ENCODE results near the gene CHST5. TPM values are rescaled to one million over a fixed set of nuclear protein-coding genes. Genes with fewer than 3 reads are reported as not detected.

Gene CHST5
- total and polyA plus RNA-seq, 2 of the 13 experiments (the other 11 are each of a cell fraction or from before 2014, with no cell fraction given), result 0.05 TPM; not detected in 1

- BruUV-seq (replicated peaks), result no TSS peak
- intact Hi-C loops (cut with micrococcal nuclease; ENCODE audit: unreplicated experiment), result no loop called here
- Histone ChIP-seq H3K27me3 (ENCODE audit: control insufficient read depth in 1 of 2, insufficient read depth in 2 of 2, low read length in 2 of 2) (peaks cover 0 to 26% of the 10 kb centered on the region in 2 experiments; a peak in 3 of 5 replicates), H3K4me2 (ENCODE audit: low read depth, low read length) (peak within 1 kb of the TSS; percentile 97), H3K9ac (ENCODE audit: insufficient read depth, low read depth, low read length) (peak within 1 kb of the TSS; percentile 50), H3K4me3 (replicated peaks in 1 of 3; ENCODE audit: insufficient read depth in 1 of 3, low read depth in 2 of 3, low read length in 3 of 3) (peak within 1 kb of the TSS; percentile 47 to 69 (median 50)), H3K4me1 (ENCODE audit: insufficient read depth, low read length) (peaks cover 39% of the 10 kb centered on the region), H3K9me3 (ENCODE audit: low read length) (no peaks in the 10 kb centered on the region), H4K20me1 (ENCODE audit: insufficient read depth, low read length) (no peaks in the 10 kb centered on the region), H3K27ac (ENCODE audit: extremely low read length, insufficient read depth, low read length) (no peak within 1 kb of the TSS), H3K79me2 (ENCODE audit: insufficient read depth, low read length) (no peaks in the 10 kb centered on the region), H3K36me3 (replicated peaks in 1 of 2; ENCODE audit: control insufficient read depth in 1 of 2, insufficient read depth in 2 of 2, low read length in 2 of 2) (no peaks in the 10 kb centered on the region), H2AFZ (ENCODE audit: low read length) (peak within 1 kb of the TSS; percentile 8)
- ATAC-seq (peak; percentile 90), FAIRE-seq (peak; percentile 12), DNase-seq (ENCODE audit: low spot score) (peak; percentile 52)
- in situ Hi-C loops (cut with HindIII; ENCODE audit: extremely low pct_ligation_motif_present, low pct_unique_long_range_greater_than_20kb), result no loop called here
- ChIA-PET CTCF (ENCODE audit: low intra/inter-chr PET ratio, low total read pairs) (no interaction called here), POLR2A (interaction anchor here (0.7 to 1.0 kb wide), 2 partner anchors 10 to 22 kb away, joined by 3 read pairs; no protein-coding TSS in a partner anchor)
- WGBS (ENCODE audit: low lambda C conversion rate), result 3% methylated on average over 22 of the region's 43 CpGs
- TF ChIP-seq SNAPC5 (CRISPR knock-in tag; IDR thresholded peaks at IDR 0.05; ENCODE audit: borderline replicate concordance) (no peak), ZNF788 (CRISPR knock-in tag; IDR thresholded peaks at IDR 0.05; ENCODE audit: borderline replicate concordance) (peak; percentile 38; the same call in 1 of the 2 replicates), MTF2 (CRISPR knock-in tag; IDR thresholded peaks at IDR 0.05; ENCODE audit: borderline replicate concordance) (peak; percentile 89; the same call in 1 of the 2 replicates), ZNF766 (CRISPR knock-in tag; IDR thresholded peaks at IDR 0.05; ENCODE audit: borderline replicate concordance) (peak; percentile 41; the same call in 1 of the 2 replicates), SP1 (IDR thresholded peaks at IDR 0.05) (no peak), SP1 (CRISPR knock-in tag; IDR thresholded peaks at IDR 0.05) (0 out of 2 replicates have a peak, but pooled peaks have one; percentile 18), RBFOX2 (IDR thresholded peaks at IDR 0.05; ENCODE audit: low read depth, low read length) (0 out of 2 replicates have a peak, but pooled peaks have one; percentile 30), ZNF142 (CRISPR knock-in tag; IDR thresholded peaks at IDR 0.05) (peak; percentile 91), ZNF597 (CRISPR knock-in tag; IDR thresholded peaks at IDR 0.05) (no peak), ZNF605 (CRISPR knock-in tag; IDR thresholded peaks at IDR 0.05) (peak; percentile 53; the same call in 1 of the 2 replicates), ZBTB43 (CRISPR knock-in tag; conservative IDR thresholded peaks at IDR 0.05) (0 out of 2 replicates have a peak, but pooled peaks have one; percentile 27), HNRNPLL (IDR thresholded peaks at IDR 0.05; ENCODE audit: low read depth, low read length, poor library complexity, severe bottlenecking) (peak; percentile 32), TFAP4 (IDR thresholded peaks at IDR 0.05; ENCODE audit: borderline replicate concordance, low read depth) (no peak; the same call in 1 of the 2 replicates)
These were observed 40.7 kb downstream of the CHST5 start, which contains the start of gene CHST6 for GRCh38 chr16:75495076-75495674. Gene CHST6, minus strand, starts transcription at chr16:75495441. Its CDS starts 15,613 bp downstream, at chr16:75479828.

Data from HepG2 (cell line).